G401 (cell line): ENCODE results near the gene PNPLA1. TPM values are rescaled to one million over a fixed set of nuclear protein-coding genes. Genes with fewer than 3 reads are reported as not detected.

Experiments used
- DNase-seq: peaks from one replicate; pipeline ENCODE4 v3.0.0-alpha.2; 2015; ENCODE audit warnings: low spot score
- in situ Hi-C: cut with HindIII; loops from 2 replicates; pipeline ENCODE4 v1.10.0; 2016; ENCODE audit warnings: low sequenced_read_pairs, mixed read lengths
- total RNA-seq: library from RNA; depleted of rRNA; stranded (reverse); fragments of >200 nt; shearing (Covaris generic); gene quantifications from 2 replicates; pipeline ENCODE4 v1.2.3, GENCODE V29; 2014; rRNA removed

Gene PNPLA1
- total RNA-seq, 1 experiment from 2014 or later: not detected

DNA sequence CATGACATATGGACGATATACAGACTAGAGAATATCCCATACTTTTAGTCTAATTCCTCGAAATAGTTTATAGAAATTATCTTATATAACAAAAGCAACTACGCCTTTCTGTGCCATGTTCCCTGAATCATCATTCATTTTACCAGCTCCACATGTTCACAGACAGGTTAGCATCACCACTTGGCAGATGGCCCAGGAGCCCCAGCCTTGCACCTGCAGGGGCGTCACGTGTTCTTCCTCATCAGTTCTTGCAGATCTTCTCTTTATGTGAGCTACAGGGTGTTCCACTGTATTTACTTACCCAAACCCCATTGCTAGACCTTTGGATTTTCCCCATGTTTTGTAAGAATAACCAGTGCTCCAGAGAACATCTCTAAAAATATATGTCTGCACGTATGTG is 79.4 kb downstream of the PNPLA1 start:
- no peak for DNase-seq
- in situ Hi-C loops: no loop called here

DNA sequence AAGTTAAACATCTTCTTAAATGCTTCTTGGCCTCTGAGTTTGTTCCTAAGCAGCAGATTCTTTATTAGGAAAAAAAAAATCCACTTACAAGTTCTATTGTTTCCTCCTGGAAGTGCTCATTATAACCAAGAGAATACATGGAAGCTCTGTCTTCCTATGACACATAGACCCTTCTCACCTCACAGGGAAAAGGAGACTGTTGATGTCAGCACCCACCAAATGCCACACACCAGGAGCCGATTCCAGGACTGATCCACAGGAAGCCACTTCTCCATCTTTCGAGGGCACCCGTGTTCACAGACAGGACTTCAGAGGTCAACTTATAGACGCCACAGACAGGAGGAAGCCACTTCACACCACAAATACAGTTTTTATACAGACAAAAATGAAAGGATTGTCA is 80.2 kb downstream of the PNPLA1 start:
- no peak for DNase-seq
- in situ Hi-C loops: no loop called here

DNA sequence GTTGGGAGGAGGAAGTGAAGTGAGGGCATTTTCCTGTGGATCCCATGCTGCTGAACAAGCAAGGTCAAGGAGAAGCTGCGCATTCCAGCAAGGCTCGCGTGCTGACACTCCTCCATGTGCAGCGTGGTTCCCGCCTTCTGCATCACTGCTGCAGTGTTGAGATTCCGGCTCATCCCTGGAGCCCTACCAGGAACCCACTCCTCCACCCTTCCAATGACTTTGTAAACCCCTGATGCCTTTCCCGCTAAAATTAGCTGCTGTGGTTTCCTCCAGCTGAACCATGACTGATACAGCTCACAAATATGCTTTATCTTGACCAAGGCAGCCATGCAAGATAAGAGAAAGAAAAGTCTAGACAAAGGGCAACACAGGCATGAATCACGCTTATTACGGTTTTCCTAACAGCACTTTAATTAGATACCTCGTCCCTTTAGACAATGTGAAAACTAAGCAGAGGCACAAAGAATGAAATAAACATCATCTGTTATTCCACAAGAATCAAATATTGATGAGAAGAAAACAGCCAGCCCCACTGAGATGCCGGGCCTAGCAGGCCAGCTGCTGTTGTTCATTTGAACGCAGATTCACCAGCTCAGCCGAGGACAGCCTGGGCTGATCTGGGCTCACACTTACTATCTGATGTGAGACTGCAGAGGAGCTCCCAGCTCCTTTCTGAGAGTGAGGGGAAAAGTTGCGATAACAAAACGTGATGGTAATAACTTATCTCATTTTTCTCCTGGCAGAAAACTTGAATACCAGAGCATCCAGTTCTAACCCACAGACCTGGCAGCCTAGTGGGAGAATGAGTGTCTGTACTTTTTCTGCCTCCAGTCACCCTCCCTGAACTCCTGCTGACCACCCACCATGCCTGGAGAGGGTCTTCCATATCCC is 81.1 kb downstream of the PNPLA1 start:
- in situ Hi-C loops: no loop called here

DNA sequence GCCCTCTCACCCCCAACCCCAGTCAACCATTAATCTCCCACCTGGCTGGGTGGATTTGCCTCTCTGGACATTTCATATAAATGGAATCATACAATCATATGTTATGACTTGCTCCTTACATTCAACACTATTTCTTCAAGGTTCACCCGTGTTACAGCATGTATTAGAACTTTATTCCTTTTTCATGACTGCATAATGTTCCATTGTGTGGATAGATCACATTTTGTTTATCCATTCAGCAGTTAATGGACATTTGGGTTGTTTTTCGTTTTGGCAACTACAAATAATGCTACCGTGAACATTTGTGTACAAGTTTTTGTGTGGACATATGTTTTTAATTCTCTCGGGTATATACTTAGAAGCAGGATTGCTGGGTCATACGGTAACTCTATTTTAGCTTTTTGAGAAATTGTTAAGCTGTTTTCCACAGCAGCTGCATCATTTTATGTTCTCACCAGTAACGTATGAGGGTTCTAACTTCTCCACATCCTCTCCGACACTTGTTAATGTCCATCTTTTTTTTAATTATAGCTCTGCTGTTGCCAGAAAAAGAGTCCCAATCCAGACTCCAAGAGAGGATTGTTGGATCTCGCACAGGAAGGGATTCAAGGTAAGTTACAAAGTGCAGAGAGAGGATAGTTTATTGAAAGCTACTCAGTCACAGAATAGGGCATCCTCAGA is 82.8 kb downstream of the PNPLA1 start:
- in situ Hi-C loops: no loop called here
- DNase-seq: no peak

More for the DNA sequence above, 81.1 kb downstream of the PNPLA1 start:
- DNase-seq: no peak

DNA sequence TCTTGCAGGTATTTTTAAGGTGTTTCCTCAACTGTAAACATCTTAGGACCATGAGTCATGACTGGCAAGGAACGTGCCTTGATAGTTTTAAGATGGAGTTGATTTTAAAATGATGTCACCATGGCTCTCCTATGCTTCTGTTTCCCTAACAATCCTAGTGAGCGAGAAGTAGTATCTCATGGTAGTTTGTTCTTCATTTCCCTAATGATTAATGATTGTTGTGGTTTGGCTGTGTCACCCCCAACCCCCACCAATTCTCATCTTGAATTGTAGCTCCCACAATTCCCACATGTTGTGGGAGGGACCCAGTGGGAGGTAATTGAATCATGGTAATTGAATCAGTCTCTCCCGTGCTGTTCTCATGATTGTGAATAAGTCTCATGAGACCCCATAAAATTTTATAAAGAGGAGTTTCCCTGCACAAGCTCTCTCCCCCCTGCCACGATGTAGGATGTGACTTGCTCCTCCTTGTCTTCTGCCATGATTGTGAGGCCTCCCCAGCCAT is 83.6 kb downstream of the PNPLA1 start:
- DNase-seq: no peak
- in situ Hi-C loops: no loop called here

DNA sequence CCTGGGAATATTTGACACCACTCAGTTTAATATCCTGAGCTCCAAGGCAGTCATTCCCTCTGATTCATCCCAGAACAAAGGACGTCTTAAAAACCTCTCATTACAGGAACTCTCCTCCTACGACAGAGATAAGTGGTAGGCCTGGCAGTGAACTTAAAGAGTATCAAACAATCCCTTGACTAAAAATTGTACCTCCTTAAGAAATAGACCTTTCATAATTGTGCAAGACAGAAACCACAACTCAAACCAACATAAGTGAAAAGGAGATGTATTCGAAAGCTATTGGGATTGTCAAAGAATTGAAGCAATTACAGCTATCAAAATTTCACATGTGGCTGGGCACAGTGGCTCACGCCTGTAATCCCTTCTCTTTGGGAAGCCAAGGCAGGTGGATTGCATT is 86.0 kb downstream of the PNPLA1 start:
- no peak for DNase-seq
- in situ Hi-C loops: no loop called here

DNA sequence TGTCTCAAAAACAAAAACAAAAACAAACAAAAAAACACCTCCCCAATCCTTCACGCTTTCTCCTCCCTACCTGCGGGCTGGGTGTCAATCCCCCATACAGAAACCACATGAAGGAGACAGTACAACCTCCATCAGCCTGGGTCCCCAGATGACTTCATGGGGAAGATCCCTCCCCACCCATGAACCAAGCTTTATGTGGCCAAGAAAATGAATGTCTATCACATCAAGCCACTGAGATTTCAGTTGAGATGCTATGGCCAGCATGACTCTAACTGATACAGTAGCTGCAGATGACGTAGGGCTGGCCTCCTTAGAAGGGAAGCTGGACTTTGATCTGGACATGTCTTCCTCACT is 88.0 kb downstream of the PNPLA1 start:
- in situ Hi-C loops: no loop called here
- no peak for DNase-seq

Other genes with a start within 250 kb of the PNPLA1 start
- not detected in 2 replicates for gene SLC26A8, start 245.4 kb upstream of the PNPLA1 start, total RNA-seq
- 29.5 and 32.9 TPM in 2 replicates for gene MAPK14, start 242.3 kb upstream of the PNPLA1 start, total RNA-seq
- 0.07 and 0.12 TPM in 2 replicates for gene MAPK13, start 139.5 kb upstream of the PNPLA1 start, total RNA-seq
- gene BRPF3, start 73.3 kb upstream of the PNPLA1 start, total RNA-seq: 11.8 and 13.9 TPM in 2 replicates
- not detected in 2 replicates for gene BNIP5, start 66.8 kb downstream of the PNPLA1 start, total RNA-seq
- 1.7 and 2.7 TPM in 2 replicates for gene ETV7, start 117.6 kb downstream of the PNPLA1 start, total RNA-seq
- not detected in 2 replicates for gene PXT1, start 172.8 kb downstream of the PNPLA1 start, total RNA-seq
- gene KCTD20, start 172.9 kb downstream of the PNPLA1 start, total RNA-seq: 68.6 and 91.6 TPM in 2 replicates